WTC11 (cell line): ENCODE results near the gene LCE2B. TPM values are rescaled to one million over a fixed set of nuclear protein-coding genes. Genes with fewer than 3 reads are reported as not detected.

Experiments used
- ATAC-seq: fragments of 200-7000 bp; cut with Tn5 transposase; 2 replicates; pipeline ENCODE4 v1.10.0; 2021; ENCODE audit warnings: mild to moderate bottlenecking, moderate library complexity
- CTCF ChIA-PET: fragments of 300-600 bp; sonication (Branson Sonifier 250); formaldehyde crosslinking; loops from one replicate; lab custom pipeline; 2021; ENCODE audit warnings: antibody characterized with exemption; lab: Charles Lee
- POLR2A ChIA-PET: fragments of 350-600 bp; sonication (Branson Sonifier 250); formaldehyde crosslinking; loops from one replicate; lab custom pipeline; 2021; ENCODE audit warnings: antibody characterized with exemption; lab: Charles Lee
- DNase-seq: peaks from one replicate; pipeline ENCODE4 v3.0.0; 2021; ENCODE audit warnings: low spot score
- H3K27ac Mint-ChIP-seq: 2 replicates; pipeline ENCODE4 v1.8.0; 2021; ENCODE audit warnings: mixed read lengths
- H3K27me3 Mint-ChIP-seq: 2 replicates; pipeline ENCODE4 v1.8.0; 2021; ENCODE audit warnings: low read depth, mild to moderate bottlenecking, moderate library complexity, mixed read lengths
- H3K36me3 Mint-ChIP-seq: 2 replicates; pipeline ENCODE4 v1.8.0; 2021; ENCODE audit warnings: mixed read lengths
- H3K4me1 Mint-ChIP-seq: 2 replicates; pipeline ENCODE4 v1.8.0; 2022; ENCODE audit warnings: mixed read lengths
- H3K4me3 Mint-ChIP-seq: 2 replicates; pipeline ENCODE4 v1.8.0; 2021; ENCODE audit warnings: mild to moderate bottlenecking, moderate library complexity, mixed read lengths
- H3K9me3 Mint-ChIP-seq: 2 replicates; pipeline ENCODE4 v1.8.0; 2021; ENCODE audit warnings: mixed read lengths
- AFF4 ChIP-seq: sonication (generic); formaldehyde crosslinking; IDR thresholded peaks from 2 replicates; pipeline ENCODE4 v1.8.1; 2023; ENCODE audit warnings: mild to moderate bottlenecking, missing genetic modification reagents, borderline replicate concordance
- CDX4 ChIP-seq: fragments of 250-450 bp; sonication (Bioruptor Pico); IDR thresholded peaks from 2 replicates; pipeline ENCODE4 v1.9.0; 2021; ENCODE audit warnings: moderate library complexity, mild to moderate bottlenecking, inconsistent platforms, borderline replicate concordance
- CREB1 ChIP-seq: sonication (generic); formaldehyde crosslinking; IDR thresholded peaks from 2 replicates; pipeline ENCODE4 v1.8.0; 2023; ENCODE audit warnings: mild to moderate bottlenecking, missing genetic modification reagents
- E2F4 ChIP-seq: sonication (generic); formaldehyde crosslinking; IDR thresholded peaks from 2 replicates; pipeline ENCODE4 v1.8.1; 2022; ENCODE audit warnings: low read depth, mild to moderate bottlenecking, moderate library complexity, missing genetic modification reagents, borderline replicate concordance
- EMX1 ChIP-seq: fragments of 250-450 bp; sonication (Bioruptor Pico); IDR thresholded peaks from 2 replicates; pipeline ENCODE4 v1.8.0; 2021; ENCODE audit warnings: mild to moderate bottlenecking
- ESRRA ChIP-seq: sonication (generic); formaldehyde crosslinking; IDR thresholded peaks from 2 replicates; pipeline ENCODE4 v1.8.1; 2022; ENCODE audit warnings: mild to moderate bottlenecking, missing genetic modification reagents, borderline replicate concordance
- IRF1 ChIP-seq: sonication (generic); formaldehyde crosslinking; IDR thresholded peaks from 2 replicates; pipeline ENCODE4 v1.8.0; 2023; ENCODE audit warnings: missing genetic modification reagents
- JUN ChIP-seq: sonication (generic); formaldehyde crosslinking; IDR thresholded peaks from 2 replicates; pipeline ENCODE4 v1.8.0; 2023; ENCODE audit warnings: mild to moderate bottlenecking, missing genetic modification reagents
- NR3C1 ChIP-seq: sonication (generic); formaldehyde crosslinking; conservative IDR thresholded peaks from 2 replicates; pipeline ENCODE4 v1.8.1; 2023; ENCODE audit warnings: low read depth, mild to moderate bottlenecking, missing genetic modification reagents
- PRRX2 ChIP-seq: fragments of 250-450 bp; sonication (Bioruptor Pico); IDR thresholded peaks from 2 replicates; pipeline ENCODE4 v1.8.0; 2021; ENCODE audit warnings: mild to moderate bottlenecking
- RORB ChIP-seq: fragments of 250-450 bp; sonication (Bioruptor Pico); IDR thresholded peaks from 2 replicates; pipeline ENCODE4 v1.9.0; 2021; ENCODE audit warnings: mild to moderate bottlenecking
- ZNF121 ChIP-seq: sonication (generic); formaldehyde crosslinking; IDR thresholded peaks from 2 replicates; pipeline ENCODE4 v1.8.0; 2023; ENCODE audit warnings: missing genetic modification reagents
- ZNF532 ChIP-seq: fragments of 250-450 bp; sonication (Bioruptor Pico); IDR thresholded peaks from 2 replicates; pipeline ENCODE4 v1.9.0; 2021; ENCODE audit warnings: mild to moderate bottlenecking, borderline replicate concordance
- total RNA-seq: library from RNA; stranded (reverse); gene quantifications from 3 replicates; pipeline ENCODE4 v1.2.3, GENCODE V29; 2021
- TF ChIP-seq, protein P1 (sequence below): sonication (generic); formaldehyde crosslinking; IDR thresholded peaks from 2 replicates; pipeline ENCODE4 v1.8.0; 2022; ENCODE audit warnings: mild to moderate bottlenecking, missing genetic modification reagents
- TF ChIP-seq, protein P2 (sequence below): sonication (generic); formaldehyde crosslinking; IDR thresholded peaks from 2 replicates; pipeline ENCODE4 v1.8.1; 2022; ENCODE audit warnings: missing genetic modification reagents, borderline replicate concordance

Gene LCE2B
- total RNA-seq, 1 experiment from 2014 or later: not detected

DNA sequence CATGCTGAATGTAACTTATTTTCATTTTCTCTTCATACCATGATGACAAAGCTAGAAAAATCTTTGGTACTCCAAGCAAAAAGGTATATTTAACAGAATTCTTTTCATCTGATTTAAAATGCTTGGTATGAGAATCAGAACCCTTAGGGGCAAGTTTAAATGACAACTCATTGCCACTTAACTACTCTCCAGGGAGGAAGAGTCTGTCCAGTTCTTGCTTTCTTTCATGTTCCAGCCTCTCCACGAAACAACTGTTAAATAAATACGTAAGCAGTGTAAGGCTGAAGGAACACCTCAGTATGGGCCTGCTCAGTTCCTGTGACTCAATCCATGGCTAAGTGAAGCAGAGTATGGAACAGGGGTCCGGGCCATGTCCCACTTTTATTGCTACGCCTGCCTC is 13.8 kb downstream of the LCE2B start:
- Mint-ChIP-seq H3K4me1 (no peaks in the 10 kb centered on the region), H3K9me3 (peaks cover 86% of the 10 kb centered on the region), H3K27ac (no peak overlapping the region), H3K4me3 (no peak overlapping the region), H3K36me3 (peaks cover 75% of the 10 kb centered on the region), H3K27me3 (peaks cover 3% of the 10 kb centered on the region; the same call in 1 of the 2 replicates)
- ChIA-PET POLR2A (no interaction called here), CTCF (no interaction called here)
- TF ChIP-seq ZNF121 (CRISPR knock-in tag): no peak
- no peak for TF ChIP-seq EMX1
- no peak for TF ChIP-seq CREB1 (CRISPR knock-in tag)
- no peak for TF ChIP-seq ESRRA (CRISPR knock-in tag)
- no peak for TF ChIP-seq E2F4 (CRISPR knock-in tag)
- no peak for TF ChIP-seq IRF1
- no peak for TF ChIP-seq NR3C1 (CRISPR knock-in tag)
- no peak for TF ChIP-seq PRRX2 (CRISPR knock-in tag)
- TF ChIP-seq, protein P1, sequence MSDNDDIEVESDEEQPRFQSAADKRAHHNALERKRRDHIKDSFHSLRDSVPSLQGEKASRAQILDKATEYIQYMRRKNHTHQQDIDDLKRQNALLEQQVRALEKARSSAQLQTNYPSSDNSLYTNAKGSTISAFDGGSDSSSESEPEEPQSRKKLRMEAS (CRISPR knock-in tag): no peak
- no peak for TF ChIP-seq JUN
- TF ChIP-seq AFF4 (CRISPR knock-in tag): no peak
- TF ChIP-seq CDX4 (CRISPR knock-in tag): no peak
- TF ChIP-seq ZNF532 (CRISPR knock-in tag): no peak
- TF ChIP-seq, protein P2, sequence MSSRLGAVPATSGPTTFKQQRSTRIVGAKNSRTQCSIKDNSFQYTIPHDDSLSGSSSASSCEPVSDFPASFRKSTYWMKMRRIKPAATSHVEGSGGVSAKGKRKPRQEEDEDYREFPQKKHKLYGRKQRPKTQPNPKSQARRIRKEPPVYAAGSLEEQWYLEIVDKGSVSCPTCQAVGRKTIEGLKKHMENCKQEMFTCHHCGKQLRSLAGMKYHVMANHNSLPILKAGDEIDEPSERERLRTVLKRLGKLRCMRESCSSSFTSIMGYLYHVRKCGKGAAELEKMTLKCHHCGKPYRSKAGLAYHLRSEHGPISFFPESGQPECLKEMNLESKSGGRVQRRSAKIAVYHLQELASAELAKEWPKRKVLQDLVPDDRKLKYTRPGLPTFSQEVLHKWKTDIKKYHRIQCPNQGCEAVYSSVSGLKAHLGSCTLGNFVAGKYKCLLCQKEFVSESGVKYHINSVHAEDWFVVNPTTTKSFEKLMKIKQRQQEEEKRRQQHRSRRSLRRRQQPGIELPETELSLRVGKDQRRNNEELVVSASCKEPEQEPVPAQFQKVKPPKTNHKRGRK (CRISPR knock-in tag): no peak
- no peak for TF ChIP-seq RORB
- DNase-seq: no peak
- ATAC-seq: no peak
